PC-9 (cell line): ENCODE data around the gene PRPF38A.

Experiments used
- EZH2 ChIP-seq: fragments of 200-600 bp; sonication (generic); IDR thresholded peaks from 2 replicates; pipeline ENCODE4 v1.8.0; 2017; ENCODE audit warnings: antibody characterized with exemption, low read depth
- TF ChIP-seq, protein P1 (sequence below): fragments of 200-600 bp; sonication (generic); conservative IDR thresholded peaks from 2 replicates; pipeline ENCODE4 v1.6.1; 2017; ENCODE audit warnings: mixed run types, antibody characterized with exemption, mild to moderate bottlenecking, moderate library complexity

- no peak for TF ChIP-seq EZH2
- TF ChIP-seq, protein P1, sequence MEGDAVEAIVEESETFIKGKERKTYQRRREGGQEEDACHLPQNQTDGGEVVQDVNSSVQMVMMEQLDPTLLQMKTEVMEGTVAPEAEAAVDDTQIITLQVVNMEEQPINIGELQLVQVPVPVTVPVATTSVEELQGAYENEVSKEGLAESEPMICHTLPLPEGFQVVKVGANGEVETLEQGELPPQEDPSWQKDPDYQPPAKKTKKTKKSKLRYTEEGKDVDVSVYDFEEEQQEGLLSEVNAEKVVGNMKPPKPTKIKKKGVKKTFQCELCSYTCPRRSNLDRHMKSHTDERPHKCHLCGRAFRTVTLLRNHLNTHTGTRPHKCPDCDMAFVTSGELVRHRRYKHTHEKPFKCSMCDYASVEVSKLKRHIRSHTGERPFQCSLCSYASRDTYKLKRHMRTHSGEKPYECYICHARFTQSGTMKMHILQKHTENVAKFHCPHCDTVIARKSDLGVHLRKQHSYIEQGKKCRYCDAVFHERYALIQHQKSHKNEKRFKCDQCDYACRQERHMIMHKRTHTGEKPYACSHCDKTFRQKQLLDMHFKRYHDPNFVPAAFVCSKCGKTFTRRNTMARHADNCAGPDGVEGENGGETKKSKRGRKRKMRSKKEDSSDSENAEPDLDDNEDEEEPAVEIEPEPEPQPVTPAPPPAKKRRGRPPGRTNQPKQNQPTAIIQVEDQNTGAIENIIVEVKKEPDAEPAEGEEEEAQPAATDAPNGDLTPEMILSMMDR = no peak
These were observed 9.1 kb downstream of the PRPF38A start for GRCh38 chr1:52413410-52413989.
